Body of pancreas (tissue), 4 donors: Measurements from ENCODE around the gene WIPF3.

Experiments used
- CTCF ChIP-seq, 7 experiments: fragments of 450-650 bp in 4 of 7; fragments of 200-600 bp in 3 of 7; sonication (generic) in 3 of 7; IDR thresholded peaks; one replicate each; pipeline ENCODE4 v1.5.1; 2016 to 2019; ENCODE audit warnings: antibody characterized with exemption in 7 of 7
- POLR2A ChIP-seq, 3 donors: fragments of 450-650 bp; IDR thresholded peaks; one replicate each; pipeline ENCODE4 v1.6.1; 2016; ENCODE audit warnings: antibody characterized with exemption in 3 of 3, mild to moderate bottlenecking in 2 of 3

GRCh38 chr7:29810297-29810696, 4.0 kb downstream of the WIPF3 start:
- TF ChIP-seq CTCF (IDR thresholded peaks at IDR 0.05) = no peak
- no peak for TF ChIP-seq POLR2A (IDR thresholded peaks at IDR 0.05)
